ENCODE data around the gene PRADC1. TPM values are rescaled to one million over a fixed set of nuclear protein-coding genes. Genes with fewer than 3 reads are reported as not detected.

Gene PRADC1
- total RNA-seq, 1 donor from 2014 or later: 9.3 TPM

GRCh38 chr2:73238149-73238548 lies 5.1 kb upstream of the PRADC1 start:
- intact Hi-C loops (cut with micrococcal nuclease): loop anchor here (10.0 kb wide), 1 partner anchor 413 kb away; the partner anchor contains the start of gene EXOC6B

- intact Hi-C loops (cut with micrococcal nuclease): loop anchor here (10.0 kb wide), 1 partner anchor 412 kb away; the partner anchor contains the start of gene EXOC6B
These were observed 4.1 kb upstream of the PRADC1 start for GRCh38 chr2:73237168-73237567.

GRCh38 chr2:73235315-73236028 lies 2.4 kb upstream of the PRADC1 start:
- intact Hi-C loops (cut with micrococcal nuclease): loop anchor here (2.0 to 10.0 kb wide), 3 partner anchors 411 to 1219 kb away; partner anchors contain the start of genes EXOC6B, INO80B and TPRKB

DNA sequence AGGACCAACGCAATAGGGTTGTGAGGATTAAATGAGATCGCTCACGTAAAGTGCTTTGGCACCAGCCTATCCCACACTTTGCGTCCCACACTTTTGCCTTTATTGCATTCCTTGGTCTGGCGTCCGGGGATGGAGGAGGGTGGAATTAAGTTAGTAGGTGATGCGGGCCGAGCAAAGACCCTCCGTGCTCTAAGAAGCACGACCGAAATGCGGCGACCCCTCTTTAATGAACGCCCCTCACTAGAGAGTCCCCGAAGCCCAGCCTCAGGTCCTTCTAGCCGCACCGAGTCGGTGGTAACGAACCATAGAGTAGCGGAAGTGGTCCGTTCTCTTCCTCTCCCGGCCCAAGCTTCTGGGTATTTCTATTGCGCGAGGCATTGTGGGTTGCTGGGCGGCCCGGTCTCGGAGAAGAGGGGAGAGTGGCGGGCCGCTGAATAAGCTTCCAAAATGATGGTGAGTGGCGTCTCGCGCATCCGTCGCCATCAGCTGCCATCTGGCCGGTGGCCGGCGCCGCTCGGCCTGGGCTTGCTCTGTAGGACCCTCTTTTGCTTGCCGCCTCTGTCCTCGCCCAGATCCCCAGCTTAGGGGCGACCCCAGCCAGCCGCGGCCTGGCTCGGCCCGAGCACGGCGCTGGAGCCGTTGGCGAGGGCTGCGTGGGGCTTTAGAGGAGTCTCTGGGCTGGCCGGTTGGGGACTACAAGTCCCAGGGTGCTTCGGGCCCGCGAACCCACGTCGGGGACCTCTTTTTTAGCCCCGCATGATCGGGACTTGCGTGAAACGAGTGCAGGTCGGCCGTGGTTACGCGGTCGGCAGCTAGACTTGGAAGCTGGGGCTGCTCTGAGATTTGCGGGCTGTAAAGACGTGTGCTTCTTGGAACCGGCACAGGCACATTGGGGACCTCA lies 1.1 kb upstream of the PRADC1 start, which contains the start of gene CCT7:
CCT7 (plus strand) TSS at position 377 of the 901 bp plus-strand sequence; CDS start at position 448, 71 bp downstream.
- intact Hi-C loops (cut with micrococcal nuclease): loop anchor here (1.0 to 10.0 kb wide), 10 partner anchors 20 to 1221 kb away; partner anchors contain the start of genes EGR4, EXOC6B, FBXO41 and INO80B

DNA sequence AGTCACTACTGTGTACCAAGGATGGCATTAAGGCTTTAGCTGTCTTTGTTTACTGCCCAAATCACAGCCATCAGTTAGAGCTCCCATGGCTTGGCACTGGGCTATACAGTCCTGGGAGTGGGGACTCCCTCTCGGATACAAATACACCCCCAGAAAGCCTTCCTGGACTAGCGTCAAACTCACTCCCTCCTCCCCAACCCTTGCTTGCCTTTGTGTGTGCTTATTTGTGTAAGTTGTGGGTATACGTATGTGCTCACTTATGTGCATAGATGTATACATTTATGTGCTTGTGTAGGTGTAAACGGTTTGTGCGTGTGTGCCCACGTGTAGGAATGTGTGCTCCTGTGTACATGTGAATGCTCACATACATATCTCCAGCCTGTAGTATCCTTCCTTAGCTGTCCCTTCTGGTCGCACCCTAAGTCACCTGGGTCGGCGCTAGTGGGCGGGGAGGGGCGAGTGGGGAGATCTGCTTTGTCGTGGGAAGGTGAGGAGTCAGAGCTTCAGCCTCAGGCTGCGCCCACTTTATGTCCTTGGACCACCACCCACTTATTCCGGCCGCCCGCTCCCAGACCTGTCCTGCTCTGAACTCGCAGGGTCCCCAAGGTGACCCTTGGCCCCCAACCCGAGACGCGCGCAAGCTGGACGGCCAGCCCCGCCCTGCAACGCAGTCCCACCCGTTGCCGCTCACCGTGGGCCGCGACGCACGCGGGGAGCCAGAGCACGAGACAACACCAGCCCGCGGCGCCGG lies 461 bp downstream of the PRADC1 start:
- intact Hi-C loops (cut with micrococcal nuclease): loop anchor here (1.0 to 10.0 kb wide), 5 partner anchors 18 to 408 kb away; partner anchors contain the start of genes EXOC6B, FBXO41, SFXN5 and SMYD5

- intact Hi-C loops (cut with micrococcal nuclease): no loop called here
These were observed 4.4 kb downstream of the PRADC1 start for GRCh38 chr2:73228631-73229030.

DNA sequence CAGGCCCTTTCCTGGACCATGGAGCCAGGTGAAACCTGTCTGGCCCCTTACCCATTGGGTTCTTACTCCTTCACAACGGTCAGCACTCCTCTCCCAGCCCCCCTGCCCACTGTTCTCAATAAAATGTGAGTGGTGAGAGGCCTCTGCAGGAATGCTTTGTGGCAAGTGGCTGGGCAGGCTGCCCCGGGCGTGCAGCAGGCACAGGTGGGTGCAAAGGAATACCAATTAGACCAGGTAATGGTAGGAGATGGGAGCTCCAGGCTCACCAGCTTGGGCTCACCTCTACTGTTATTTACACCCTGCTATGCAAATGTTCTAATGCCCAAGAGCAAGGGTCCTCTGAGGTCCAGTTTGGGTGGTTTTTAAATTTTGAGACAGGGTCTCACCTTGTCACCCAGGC lies 6.0 kb downstream of the PRADC1 start:
- intact Hi-C loops (cut with micrococcal nuclease): no loop called here

- intact Hi-C loops (cut with micrococcal nuclease): no loop called here
These were observed 7.3 kb downstream of the PRADC1 start for GRCh38 chr2:73225513-73226360.

GRCh38 chr2:73223821-73224220 lies 9.2 kb downstream of the PRADC1 start:
- intact Hi-C loops (cut with micrococcal nuclease): no loop called here

- intact Hi-C loops (cut with micrococcal nuclease): no loop called here
These were observed 14.7 kb downstream of the PRADC1 start for GRCh38 chr2:73218298-73218697.

GRCh38 chr2:73217826-73218225 lies 15.2 kb downstream of the PRADC1 start:
- intact Hi-C loops (cut with micrococcal nuclease): no loop called here

DNA sequence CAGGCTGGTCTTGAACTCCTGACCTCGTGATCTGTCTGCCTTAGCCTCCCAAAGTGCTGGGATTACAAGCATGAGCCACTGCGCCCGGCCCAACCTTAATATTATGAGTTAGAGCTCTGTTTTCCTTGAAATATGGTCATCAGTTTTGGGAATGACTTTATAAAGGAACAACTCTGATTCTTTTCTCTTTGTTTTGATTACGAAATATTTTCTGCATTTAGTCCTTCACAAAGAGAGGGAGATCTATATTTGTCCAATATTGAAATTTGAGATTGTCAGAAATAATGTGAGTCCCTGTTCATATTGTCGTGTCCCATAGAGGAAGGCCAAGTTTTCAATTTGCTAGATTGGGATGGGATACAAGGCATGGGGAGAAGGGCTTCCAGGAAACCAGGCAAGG lies 15.9 kb downstream of the PRADC1 start:
- intact Hi-C loops (cut with micrococcal nuclease): no loop called here

- intact Hi-C loops (cut with micrococcal nuclease): loop anchor here (2.0 kb wide), 2 partner anchors 76 to 322 kb away; no protein-coding TSS in a partner anchor
These were observed 17.8 kb downstream of the PRADC1 start for GRCh38 chr2:73215254-73215653.

DNA sequence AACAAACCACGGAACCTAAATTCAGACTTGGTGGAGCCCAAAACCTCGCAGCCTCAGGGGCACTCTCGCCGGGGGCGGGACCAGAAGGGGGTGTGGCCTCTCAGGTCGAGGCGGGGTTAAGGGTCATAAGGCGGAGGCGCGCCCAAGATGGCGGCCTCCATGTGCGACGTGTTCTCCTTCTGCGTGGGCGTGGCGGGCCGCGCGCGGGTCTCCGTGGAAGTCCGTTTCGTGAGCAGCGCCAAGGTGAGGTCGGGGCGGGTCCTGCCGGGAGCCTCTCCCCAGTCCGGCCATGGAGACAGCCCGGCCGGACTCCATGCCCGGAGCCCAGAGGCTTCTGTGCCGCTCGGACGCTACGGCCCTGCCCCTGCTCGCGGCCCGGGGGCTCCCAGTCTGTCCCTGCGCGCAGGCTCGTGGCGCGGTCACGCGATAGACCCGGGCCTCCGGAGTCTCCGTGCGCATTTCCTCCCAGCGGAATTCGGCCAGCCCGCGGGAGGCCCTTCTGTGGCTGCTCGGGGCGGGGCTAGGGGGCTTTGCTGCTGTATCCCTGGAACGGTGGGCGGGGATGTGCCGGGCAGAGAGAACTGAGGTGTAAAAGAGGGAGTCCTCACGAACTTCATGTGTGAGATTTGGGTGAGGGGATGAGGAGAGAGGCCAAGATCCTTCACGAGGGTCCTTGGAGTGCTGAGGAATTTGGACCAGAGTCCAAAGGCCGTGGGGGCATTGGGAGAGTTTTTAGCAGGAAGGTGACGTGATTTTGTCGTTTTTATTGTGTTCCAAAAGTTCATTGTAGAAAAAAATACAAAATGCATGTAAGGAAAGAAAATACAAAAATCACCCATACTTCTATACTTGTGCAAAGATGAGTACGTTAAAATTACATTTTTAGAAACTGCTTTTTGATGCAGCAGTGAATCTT lies 18.7 kb downstream of the PRADC1 start, which contains the start of gene SMYD5:
SMYD5 (plus strand) TSS at position 126 of the 916 bp plus-strand sequence; CDS start at position 148, 22 bp downstream.
- intact Hi-C loops (cut with micrococcal nuclease): loop anchor here (1.0 to 2.0 kb wide), 5 partner anchors 19 to 322 kb away; partner anchors contain the start of genes PRADC1 and SFXN5

DNA sequence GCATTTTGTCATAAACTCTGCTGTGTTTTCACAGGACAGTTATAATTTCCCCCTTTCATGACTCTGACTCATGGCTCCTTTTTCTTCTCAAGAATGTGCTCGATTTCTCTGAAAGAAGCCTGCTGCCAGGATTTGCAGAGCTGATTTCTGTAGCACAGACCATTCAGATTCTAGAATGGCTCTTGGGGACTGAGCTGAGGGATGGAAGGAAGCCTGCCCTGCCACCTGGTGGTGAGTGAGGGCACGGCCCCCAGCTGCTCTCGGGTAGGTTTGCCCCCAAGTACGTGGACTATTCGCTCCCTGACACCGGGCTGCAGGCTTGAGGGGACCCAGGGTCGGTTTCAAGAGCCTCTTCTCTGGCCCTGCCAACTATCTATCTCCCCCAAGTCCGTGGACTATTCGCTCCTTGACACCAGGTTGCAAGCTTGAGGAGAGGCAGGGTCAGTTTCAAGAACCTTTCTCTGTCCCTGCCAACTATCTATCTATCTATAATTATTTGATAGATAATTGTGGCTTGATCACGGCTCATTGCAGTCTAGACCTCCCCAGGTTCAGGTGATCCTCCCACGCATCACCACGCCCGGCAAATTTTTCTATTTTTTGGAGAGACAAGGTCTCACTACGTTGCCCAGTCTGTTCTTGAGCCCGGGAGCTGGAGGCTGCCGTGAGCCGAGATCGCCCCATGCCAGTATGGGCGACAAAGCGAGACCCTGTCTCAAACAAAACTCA lies 20.4 kb downstream of the PRADC1 start:
- intact Hi-C loops (cut with micrococcal nuclease): loop anchor here (1.0 kb wide), 1 partner anchor 127 kb away; no protein-coding TSS in a partner anchor

DNA sequence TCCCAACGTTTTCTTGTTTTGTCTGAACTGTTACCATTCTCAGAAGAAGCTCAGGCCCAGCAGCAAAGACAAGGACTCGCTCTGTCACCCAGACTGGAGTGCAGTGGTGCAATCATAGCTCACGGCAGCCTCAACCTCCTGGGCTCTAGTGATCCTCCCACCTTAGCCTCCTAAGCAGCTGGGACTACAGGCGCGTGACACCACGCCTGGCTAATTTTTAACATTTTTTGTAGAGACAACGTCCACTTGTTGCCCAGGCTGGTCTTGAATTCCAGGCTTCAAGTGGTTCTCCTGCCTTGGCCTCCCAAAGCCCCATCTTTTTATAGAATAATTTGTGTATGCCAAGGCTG lies 21.0 kb downstream of the PRADC1 start:
- intact Hi-C loops (cut with micrococcal nuclease): loop anchor here (1.0 kb wide), 1 partner anchor 127 kb away; no protein-coding TSS in a partner anchor

- intact Hi-C loops (cut with micrococcal nuclease): no loop called here
These were observed 22.3 kb downstream of the PRADC1 start for GRCh38 chr2:73210696-73211095.

- intact Hi-C loops (cut with micrococcal nuclease): no loop called here
These were observed 23.0 kb downstream of the PRADC1 start for GRCh38 chr2:73210019-73210418.
